IMR-90 (cell line): Measurements from ENCODE around the gene GKN1. TPM values are rescaled to one million over a fixed set of nuclear protein-coding genes. Genes with fewer than 3 reads are reported as not detected.

Experiments
- ATAC-seq: fragments of 200-7000 bp; cut with Tn5 transposase; 2 replicates; pipeline ENCODE4 v1.9.1; 2020; ENCODE audit warnings: low read depth, mild to moderate bottlenecking, moderate library complexity
- BruUV-seq: library from RNA; stranded (reverse); fragments of 400-500 nt; replicated peaks from 2 replicates; lab custom pipeline; 2021; lab: Mats Ljungman, UMichigan
- CTCF ChIA-PET: fragments of 300-600 bp; formaldehyde crosslinking; extraction: SDS; loops from one replicate; lab custom pipeline; 2021; ENCODE audit warnings: antibody characterized with exemption; lab: Yijun Ruan, JAX
- POLR2A ChIA-PET: fragments of 300-600 bp; sonication (Branson Sonifier 250); formaldehyde crosslinking; loops from one replicate; lab custom pipeline; 2022; ENCODE audit warnings: antibody characterized with exemption; ENCODE audit not compliant: unreplicated experiment; lab: Charles Lee
- DNase-seq: peaks from one replicate; pipeline ENCODE4 v3.0.0; 2013
- H2AFZ ChIP-seq: replicated peaks from 2 replicates; pipeline ENCODE3; 2013; ENCODE audit warnings: low read length, mild to moderate bottlenecking; ENCODE audit not compliant: poor library complexity
- H2AK5ac ChIP-seq: 2 replicates; pipeline ENCODE4 v1.6.1; 2013; ENCODE audit warnings: low read depth, low read length, inconsistent platforms
- H2AK9ac ChIP-seq: replicated peaks from 2 replicates; pipeline ENCODE3; 2013; ENCODE audit warnings: mild to moderate bottlenecking, low read depth, low read length, moderate library complexity; ENCODE audit not compliant: poor library complexity
- H2BK120ac ChIP-seq: 2 replicates; pipeline ENCODE4 v1.6.1; 2013; ENCODE audit warnings: low read depth, low read length, inconsistent platforms
- H2BK15ac ChIP-seq: 3 replicates; pipeline ENCODE4 v1.6.1; 2013; ENCODE audit warnings: low read depth, low read length, inconsistent platforms
- H2BK20ac ChIP-seq: 2 replicates; pipeline ENCODE4 v1.6.1; 2013; ENCODE audit warnings: low read depth, mild to moderate bottlenecking, inconsistent platforms, low read length, moderate library complexity
- H2BK5ac ChIP-seq: 2 replicates; pipeline ENCODE4 v1.6.1; 2013; ENCODE audit warnings: mild to moderate bottlenecking, low read depth, low read length, inconsistent platforms; ENCODE audit not compliant: poor library complexity, severe bottlenecking
- H3K14ac ChIP-seq: replicated peaks from 2 replicates; pipeline ENCODE4 v1.6.1; 2013; ENCODE audit warnings: low read depth, low read length, inconsistent platforms
- H3K18ac ChIP-seq: 2 replicates; pipeline ENCODE4 v1.6.1; 2013; ENCODE audit warnings: low read depth, low read length, control low read depth
- H3K23ac ChIP-seq: 2 replicates; pipeline ENCODE4 v1.6.1; 2013; ENCODE audit warnings: low read depth, low read length, inconsistent platforms
- H3K27ac ChIP-seq: 2 replicates; pipeline ENCODE4 v1.5.1; 2013; ENCODE audit warnings: mild to moderate bottlenecking, control low read depth, low read length; ENCODE audit not compliant: insufficient read depth
- H3K27me3 ChIP-seq: 2 replicates; pipeline ENCODE4 v1.6.1; 2013; ENCODE audit warnings: low read length; ENCODE audit not compliant: control insufficient read depth, insufficient read depth
- H3K36me3 ChIP-seq: 2 replicates; pipeline ENCODE4 v1.6.1; 2013; ENCODE audit warnings: low read length, mixed read lengths; ENCODE audit not compliant: control insufficient read depth, insufficient read depth
- H3K4ac ChIP-seq: 2 replicates; pipeline ENCODE4 v1.6.1; 2013; ENCODE audit warnings: low read depth, low read length, inconsistent platforms
- H3K4me1 ChIP-seq: 2 replicates; pipeline ENCODE4 v1.6.1; 2013; ENCODE audit warnings: low read length, mixed read lengths; ENCODE audit not compliant: control insufficient read depth, insufficient read depth
- H3K4me2 ChIP-seq: 2 replicates; pipeline ENCODE4 v1.6.1; 2013; ENCODE audit warnings: low read depth, mild to moderate bottlenecking, control low read depth, low read length, moderate library complexity
- H3K4me3 ChIP-seq: 2 replicates; pipeline ENCODE4 v1.5.1; 2013; ENCODE audit warnings: low read depth, mild to moderate bottlenecking, control low read depth, low read length, moderate library complexity; ENCODE audit not compliant: insufficient read depth
- H3K56ac ChIP-seq: 2 replicates; pipeline ENCODE4 v1.6.1; 2013; ENCODE audit warnings: low read length, inconsistent platforms; ENCODE audit not compliant: insufficient read depth; ENCODE audit errors: extremely low read depth
- H3K79me1 ChIP-seq, 2 experiments: 2 replicates each; pipeline ENCODE4 v1.6.1; 2013; ENCODE audit warnings: low read length in 2 of 2, inconsistent platforms in 1 of 2, low read depth in 1 of 2
- H3K9ac ChIP-seq: 2 replicates; pipeline ENCODE4 v1.6.1; 2013; ENCODE audit warnings: low read depth, low read length, control low read depth
- H3K9me1 ChIP-seq: 2 replicates; pipeline ENCODE4 v1.6.1; 2013; ENCODE audit warnings: low read length, inconsistent platforms; ENCODE audit not compliant: insufficient read depth
- H3K9me3 ChIP-seq: 2 replicates; pipeline ENCODE4 v1.6.1; 2013; ENCODE audit warnings: low read length; ENCODE audit not compliant: control insufficient read depth, insufficient read depth
- H4K20me1 ChIP-seq: 2 replicates; pipeline ENCODE4 v1.6.1; 2013; ENCODE audit warnings: low read length, inconsistent platforms; ENCODE audit not compliant: insufficient read depth
- H4K5ac ChIP-seq: 2 replicates; pipeline ENCODE4 v1.6.1; 2013; ENCODE audit warnings: mild to moderate bottlenecking, low read depth, low read length, control low read depth
- H4K8ac ChIP-seq, 2 experiments: 2 replicates each; pipeline ENCODE4 v1.6.1; 2013; ENCODE audit warnings: low read depth in 2 of 2, low read length in 2 of 2, control low read depth in 1 of 2, inconsistent platforms in 1 of 2
- H4K91ac ChIP-seq: 2 replicates; pipeline ENCODE4 v1.6.1; 2013; ENCODE audit warnings: low read depth, low read length, inconsistent platforms; ENCODE audit not compliant: insufficient read depth
- BHLHE40 ChIP-seq: fragments of 150-350 bp; IDR thresholded peaks from 2 replicates; pipeline ENCODE4 v1.6.1; 2016; ENCODE audit warnings: mild to moderate bottlenecking, low read depth, low read length
- CEBPB ChIP-seq: IDR thresholded peaks from 2 replicates; pipeline ENCODE4 v1.6.1; 2012; ENCODE audit warnings: low read depth, low read length, improper control_type of control experiment
- CHD1 ChIP-seq: IDR thresholded peaks from 2 replicates; pipeline ENCODE4 v1.6.1; 2012; ENCODE audit warnings: low read depth, low read length, improper control_type of control experiment
- CTCF ChIP-seq: conservative IDR thresholded peaks from 2 replicates; pipeline ENCODE4 v1.5.1; 2012; ENCODE audit warnings: mild to moderate bottlenecking, low read depth, low read length, improper control_type of control experiment
- ELK1 ChIP-seq: fragments of 150-350 bp; IDR thresholded peaks from 2 replicates; pipeline ENCODE4 v1.6.1; 2016; ENCODE audit warnings: low read depth, mild to moderate bottlenecking, low read length, moderate library complexity, borderline replicate concordance
- FOS ChIP-seq: fragments of 150-350 bp; IDR thresholded peaks from 2 replicates; pipeline ENCODE4 v1.6.1; 2016; ENCODE audit warnings: low read depth, low read length
- MAFK ChIP-seq: IDR thresholded peaks from 2 replicates; pipeline ENCODE4 v1.6.1; 2012; ENCODE audit warnings: low read depth, low read length, improper control_type of control experiment
- MAZ ChIP-seq: IDR thresholded peaks from 2 replicates; pipeline ENCODE4 v1.6.1; 2012; ENCODE audit warnings: low read depth, mild to moderate bottlenecking, low read length, improper control_type of control experiment, moderate library complexity, borderline replicate concordance
- MXI1 ChIP-seq: IDR thresholded peaks from 2 replicates; pipeline ENCODE4 v1.6.1; 2012; ENCODE audit warnings: low read depth, mild to moderate bottlenecking, low read length, moderate library complexity, borderline replicate concordance
- NFE2L2 ChIP-seq: fragments of 150-350 bp; IDR thresholded peaks from 2 replicates; pipeline ENCODE4 v1.6.1; 2016; ENCODE audit warnings: low read depth, mild to moderate bottlenecking, low read length
- POLR2A ChIP-seq: IDR thresholded peaks from 2 replicates; pipeline ENCODE4 v1.6.1; 2012; ENCODE audit warnings: mild to moderate bottlenecking, low read depth, low read length
- RAD21 ChIP-seq: IDR thresholded peaks from 2 replicates; pipeline ENCODE4 v1.6.1; 2012; ENCODE audit warnings: low read length, improper control_type of control experiment
- RCOR1 ChIP-seq: IDR thresholded peaks from 2 replicates; pipeline ENCODE4 v1.6.1; 2012; ENCODE audit warnings: mild to moderate bottlenecking, low read length, improper control_type of control experiment; ENCODE audit not compliant: insufficient replicate concordance
- RFX5 ChIP-seq: IDR thresholded peaks from 2 replicates; pipeline ENCODE4 v1.8.0; 2012; ENCODE audit warnings: low read depth, mild to moderate bottlenecking, low read length, moderate library complexity
- USF2 ChIP-seq: fragments of 150-350 bp; IDR thresholded peaks from 2 replicates; pipeline ENCODE4 v1.6.1; 2017; ENCODE audit warnings: mild to moderate bottlenecking, antibody characterized with exemption, low read length, low read depth
- WGBS, 2 experiments: methylation state at CpG; one replicate each; pipeline versions ENCODE4 v1.1.5 to v1.1.7; 2013; ENCODE audit warnings: missing lambda C conversion rate in 2 of 2; ENCODE audit not compliant: insufficient read length in 1 of 2; ENCODE audit errors: extremely low coverage in 2 of 2; 5-methylcytosine and 5-hydroxymethylcytosine counted together
- dilution Hi-C: fragments of 300-500 bp; cut with HindIII; formaldehyde crosslinking; loops from one replicate; pipeline ENCODE4 v1.14.3; 2018; ENCODE audit warnings: low sequenced_read_pairs; ENCODE audit not compliant: unreplicated experiment
- in situ Hi-C: fragments of 300-500 bp; cut with MboI; formaldehyde crosslinking; loops from 3 replicates; pipeline ENCODE4 v1.14.3; 2019; ENCODE audit warnings: low sequenced_read_pairs, inconsistent platforms, mixed read lengths
- intact Hi-C: fragments of 100-400 bp; cut with micrococcal nuclease; formaldehyde crosslinking; loops from 2 replicates; pipeline ENCODE4 v1.10.0; 2022
- polyA plus RNA-seq, 3 experiments: library from polyadenylated mRNA; depleted of rRNA; stranded (reverse); fragments of >200 nt; gene quantifications; 2 replicates each; pipeline ENCODE4 v1.2.3, GENCODE V29; 2012; ENCODE audit warnings: low replicate concordance in 1 of 3
- total RNA-seq: library from RNA; depleted of rRNA; stranded (reverse); fragments of >200 nt; gene quantifications from 2 replicates; pipeline ENCODE4 v1.2.3, GENCODE V29; 2012

The GKN1 gene
- total and polyA plus RNA-seq, 2 of the 4 experiments (the other 2 are of a cell fraction): not detected

GRCh38 chr2:68971591-68972231 lies 2.7 kb upstream of the GKN1 start:
- Histone ChIP-seq H3K4me1 (peaks cover 13% of the 10 kb centered on the region), H2AK9ac (peak overlapping the region; percentile 16), H3K9ac (peak overlapping the region; percentile 24; the same call in 1 of the 2 replicates), H4K8ac (peak overlapping the region; percentile 13 to 91), H3K9me3 (no peaks in the 10 kb centered on the region), H3K79me1 (peaks cover 0 to 3% of the 10 kb centered on the region in 2 experiments; a peak in 1 of 4 replicates), H3K56ac (peak overlapping the region; percentile 84), H2BK5ac (peak overlapping the region; percentile 96), H2AFZ (peak overlapping the region; percentile 70), H2BK15ac (peak overlapping the region; percentile 98; the same call in 2 of the 3 replicates), H4K91ac (peak overlapping the region; percentile 89), H3K4me3 (no peak overlapping the region), H3K27ac (peak overlapping the region; percentile 95), H3K36me3 (no peaks in the 10 kb centered on the region), H2BK120ac (peak overlapping the region; percentile 98), H2AK5ac (peak overlapping the region; percentile 93), H3K9me1 (peaks cover 15% of the 10 kb centered on the region), H3K4ac (peak overlapping the region; percentile 94), H3K14ac (peak overlapping the region; percentile 90), H4K20me1 (no peaks in the 10 kb centered on the region), H4K5ac (peak overlapping the region; percentile 97), H3K23ac (peak overlapping the region; percentile 96), H3K27me3 (no peaks in the 10 kb centered on the region), H3K18ac (peak overlapping the region; percentile 96), H3K4me2 (peak overlapping the region; percentile 68; the same call in 1 of the 2 replicates), H2BK20ac (peak overlapping the region; percentile 100)
- intact Hi-C loops (no loop called here), in situ Hi-C loops (no loop called here), dilution Hi-C loops (no loop called here)
- POLR2A ChIA-PET: no interaction called here
- WGBS, 2 experiments: no CpG with 5 or more reads among the region's 5 CpGs
- ATAC-seq: peak; percentile 95
- BruUV-seq: no TSS peak
- DNase-seq: peak; percentile 95
- CTCF ChIA-PET: no interaction called here
- TF ChIP-seq POLR2A (peak; percentile 46; the same call in 1 of the 2 replicates), MXI1 (no peak), ELK1 (no peak), RCOR1 (no peak), FOS (peak; percentile 76), MAFK (no peak), USF2 (no peak), BHLHE40 (no peak), MAZ (no peak), CEBPB (peak; percentile 51; the same call in 1 of the 2 replicates), RFX5 (no peak), RAD21 (no peak), CTCF (no peak), CHD1 (no peak), NFE2L2 (peak; percentile 22; the same call in 1 of the 2 replicates)
